CD4-positive, alpha-beta T cell treated with Interleukin-6 for 4 hours (primary cell): ENCODE data around the gene CAPZB.

Experiments
- DNase-seq: peaks from one replicate; pipeline ENCODE4 v3.0.0-alpha.2; 2020; ENCODE audit warnings: mixed read lengths

The CAPZB gene

GRCh38 chr1:19447550-19447949, 37.8 kb downstream of the CAPZB start:
- no peak for DNase-seq

DNA sequence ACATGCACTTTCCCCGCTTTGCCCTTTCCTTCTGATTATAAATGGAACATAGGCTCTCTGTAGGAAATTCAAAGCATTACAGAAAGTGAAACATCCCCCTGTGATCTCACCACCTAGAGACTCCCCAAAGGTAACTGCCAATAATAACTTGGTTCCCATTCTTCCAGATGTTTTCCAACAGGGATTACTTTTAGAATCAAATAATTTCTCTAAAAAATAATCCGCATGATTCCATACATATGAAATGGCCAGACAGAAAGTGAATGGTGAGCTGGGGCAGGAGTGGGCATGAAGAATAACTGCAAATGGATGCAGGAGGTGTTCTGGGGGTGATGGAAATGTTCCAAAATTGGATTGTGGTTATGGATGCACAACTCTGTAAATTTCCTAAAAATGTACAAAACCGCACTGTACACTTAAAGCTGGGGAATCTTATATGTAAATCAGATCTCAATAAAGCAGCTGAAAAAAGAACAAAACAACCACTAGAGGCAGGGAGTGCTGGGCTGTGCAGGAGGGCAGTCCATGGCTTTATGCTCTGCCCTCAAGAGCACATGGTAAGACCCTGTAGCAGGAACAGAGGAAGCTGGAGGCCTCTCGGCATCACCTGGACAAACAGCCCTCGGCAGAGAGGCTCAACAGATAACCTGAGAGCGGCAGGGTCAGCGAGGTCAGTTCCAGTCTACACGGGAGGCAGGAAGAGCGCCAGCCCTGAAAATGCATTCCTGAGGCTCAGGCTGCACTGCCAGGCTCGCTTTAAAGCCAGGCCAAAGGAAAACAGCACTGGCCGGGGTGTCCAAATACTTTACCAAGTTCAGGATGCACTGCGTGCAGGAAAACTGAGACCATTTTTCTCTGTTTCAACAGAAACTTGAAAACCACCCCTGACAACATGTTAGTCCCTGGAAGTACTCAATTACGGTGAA, 39.7 kb downstream of the CAPZB start:
- no peak for DNase-seq

GRCh38 chr1:19444296-19445021, 40.9 kb downstream of the CAPZB start:
- no peak for DNase-seq

DNA sequence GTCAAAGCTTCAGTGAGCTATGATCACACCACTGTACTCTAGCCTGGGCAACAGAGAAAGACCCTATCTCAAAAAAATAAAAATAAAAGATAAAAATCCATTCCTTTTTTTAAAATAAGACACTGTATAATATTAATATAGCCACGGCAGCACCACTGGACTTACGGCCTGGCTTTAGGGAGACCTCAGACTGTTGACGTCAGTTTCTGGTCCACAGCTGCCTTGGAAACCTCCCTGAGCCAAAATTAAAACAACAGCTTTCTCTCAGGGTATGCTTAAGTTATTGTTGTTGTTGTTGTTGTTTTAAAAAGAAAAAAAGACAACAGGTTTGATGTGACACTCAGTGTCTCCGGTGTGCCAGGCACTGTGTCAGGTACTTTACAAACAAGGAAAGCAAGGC, 42.0 kb downstream of the CAPZB start:
- no peak for DNase-seq

GRCh38 chr1:19442154-19443096, 42.9 kb downstream of the CAPZB start:
- DNase-seq: no peak

DNA sequence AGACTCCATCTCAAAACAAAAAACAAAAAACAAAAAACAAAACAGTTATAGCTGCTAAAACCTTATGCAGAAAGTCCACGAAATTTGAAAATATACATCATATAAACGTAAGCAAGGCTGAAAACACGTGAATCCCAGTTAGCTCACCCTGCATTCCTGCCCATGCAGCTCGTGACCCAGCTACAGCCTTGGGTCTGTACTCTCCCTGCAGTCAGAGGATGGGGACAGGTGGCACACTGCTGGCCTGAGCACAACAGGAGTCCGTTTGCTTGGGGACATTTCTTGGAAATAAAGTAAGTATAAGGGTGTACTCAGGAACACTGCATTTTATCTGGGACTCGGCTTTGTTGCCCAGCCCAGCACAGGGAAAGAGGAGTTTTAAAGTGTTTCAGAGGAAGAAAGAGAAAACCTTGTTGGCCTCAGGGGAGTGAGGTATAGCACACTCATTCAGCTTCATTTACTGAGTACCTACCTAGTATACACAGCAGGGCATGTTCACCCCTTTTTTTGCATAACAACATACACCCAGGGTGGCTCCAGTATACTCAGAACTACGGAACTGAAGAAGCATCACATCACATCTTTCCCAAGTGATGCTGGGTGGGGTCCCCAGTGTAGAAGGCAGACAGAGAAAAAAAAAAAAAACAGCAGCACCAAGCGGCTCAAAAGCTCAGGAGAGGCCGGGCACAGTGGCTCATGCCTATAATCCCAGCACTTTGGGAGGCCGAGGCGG, 44.1 kb downstream of the CAPZB start:
- DNase-seq: no peak

- peak; percentile 67 for DNase-seq
These were observed 45.7 kb downstream of the CAPZB start for GRCh38 chr1:19439464-19440171.

DNA sequence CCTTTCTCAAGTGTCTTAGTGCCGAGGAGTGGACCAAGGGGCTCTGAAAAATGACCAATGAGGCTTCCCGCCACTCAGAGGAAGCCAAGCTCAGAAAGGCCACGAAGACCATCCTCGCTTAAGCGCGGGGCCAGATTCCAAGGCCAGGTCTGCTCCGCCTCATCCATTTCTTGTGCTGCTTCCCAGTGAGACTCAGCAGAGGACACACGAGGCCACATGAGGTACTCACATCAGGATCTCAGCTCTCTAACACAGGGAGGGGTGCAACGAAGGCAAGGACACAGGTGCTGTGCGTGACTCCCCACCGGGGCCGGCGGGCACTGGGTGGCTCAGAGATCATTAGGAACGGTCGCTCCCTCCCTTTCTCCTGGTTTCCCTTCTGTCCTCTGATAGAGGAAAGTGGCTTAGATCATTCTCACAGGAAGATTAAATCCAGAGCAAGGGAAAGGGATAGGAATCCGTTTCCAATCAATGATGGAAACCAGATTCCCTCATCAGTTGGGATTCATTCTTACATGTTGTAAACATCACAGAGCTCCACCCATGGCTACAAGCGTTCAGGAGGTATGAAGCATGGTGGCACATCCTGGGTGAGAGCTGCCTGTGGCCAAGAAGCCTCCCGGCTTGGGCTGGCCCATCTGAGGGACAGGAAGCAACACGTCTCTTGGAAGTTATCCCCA, 46.7 kb downstream of the CAPZB start:
- DNase-seq: peak; percentile 12

GRCh38 chr1:19437891-19438294, 47.4 kb downstream of the CAPZB start:
- no peak for DNase-seq

DNA sequence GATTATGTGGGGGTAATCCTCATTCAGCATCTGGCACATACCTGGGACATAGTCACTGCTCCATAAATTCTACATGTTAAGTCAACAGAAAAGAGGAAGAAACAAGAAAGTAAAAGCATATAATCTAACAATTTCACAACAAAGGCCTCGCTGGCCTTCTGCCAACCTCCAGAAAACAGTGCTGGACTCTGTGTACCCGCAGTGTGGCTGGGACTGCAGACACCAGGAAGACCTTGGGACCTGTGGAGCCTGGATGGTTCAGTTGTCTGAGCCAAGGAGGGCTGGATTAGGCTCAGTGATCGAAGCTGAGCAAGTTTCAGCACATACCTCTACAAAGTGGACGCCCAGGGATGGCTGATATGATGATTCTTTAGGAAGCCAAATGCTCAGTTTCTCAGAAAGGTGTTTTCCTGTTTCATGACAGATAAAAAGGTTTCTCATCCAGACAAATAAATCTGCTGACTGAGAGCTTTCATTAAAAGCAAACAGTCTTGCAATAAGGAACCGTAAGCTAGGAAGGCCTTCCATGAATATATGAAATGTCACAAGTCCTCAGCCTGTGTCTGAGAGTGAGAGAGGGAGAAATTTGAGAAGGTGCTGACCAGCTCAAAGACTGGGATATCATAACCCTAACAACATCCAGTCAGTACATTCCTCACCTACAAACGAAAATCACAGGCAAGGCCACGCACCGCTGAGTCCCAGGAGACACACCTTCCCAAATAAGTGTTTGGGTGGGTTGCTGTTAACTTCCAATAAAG, 48.4 kb downstream of the CAPZB start:
- DNase-seq: peak; percentile 51

- no peak for DNase-seq
These were observed 49.4 kb downstream of the CAPZB start for GRCh38 chr1:19435851-19436455.

GRCh38 chr1:19435181-19435580, 50.2 kb downstream of the CAPZB start:
- no peak for DNase-seq

GRCh38 chr1:19433719-19433998, 51.7 kb downstream of the CAPZB start:
- no peak for DNase-seq

DNA sequence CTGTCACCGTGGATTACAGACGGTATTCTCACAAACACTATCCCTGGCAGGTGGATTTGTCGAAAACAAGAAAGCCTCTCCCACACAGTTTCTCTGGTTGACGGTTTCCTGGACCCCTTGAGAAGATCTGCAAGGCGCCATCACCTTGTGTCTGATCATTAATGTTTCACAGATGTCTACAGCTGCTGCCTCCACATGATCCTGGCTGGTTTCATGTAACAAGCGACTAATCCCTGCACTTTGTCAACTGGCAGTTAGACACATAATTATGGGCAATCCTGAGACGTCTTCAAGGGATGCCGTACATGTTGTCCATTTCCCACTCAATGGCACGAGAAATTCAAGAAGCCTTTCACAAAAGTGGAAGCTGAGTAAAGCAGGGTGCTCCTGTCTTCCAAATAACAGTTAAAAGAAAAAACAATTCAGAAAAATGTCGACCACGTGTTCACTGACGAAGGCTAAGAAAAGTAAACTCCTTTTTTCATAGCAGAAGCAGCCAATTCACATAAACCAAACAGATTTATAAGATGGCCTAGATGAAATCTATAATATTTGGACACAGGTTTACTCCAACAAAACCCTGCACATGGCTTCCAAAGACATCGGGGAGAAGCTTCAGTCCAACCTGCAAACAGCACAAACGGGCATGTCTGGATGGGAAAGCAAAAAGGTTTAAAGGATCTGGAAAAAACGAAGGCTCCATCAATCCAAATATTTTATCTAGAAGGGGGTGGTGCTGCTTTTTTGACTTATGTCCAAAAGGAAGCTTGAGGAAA, 52.2 kb downstream of the CAPZB start:
- no peak for DNase-seq

- no peak for DNase-seq
These were observed 54.9 kb downstream of the CAPZB start for GRCh38 chr1:19430121-19431068.

DNA sequence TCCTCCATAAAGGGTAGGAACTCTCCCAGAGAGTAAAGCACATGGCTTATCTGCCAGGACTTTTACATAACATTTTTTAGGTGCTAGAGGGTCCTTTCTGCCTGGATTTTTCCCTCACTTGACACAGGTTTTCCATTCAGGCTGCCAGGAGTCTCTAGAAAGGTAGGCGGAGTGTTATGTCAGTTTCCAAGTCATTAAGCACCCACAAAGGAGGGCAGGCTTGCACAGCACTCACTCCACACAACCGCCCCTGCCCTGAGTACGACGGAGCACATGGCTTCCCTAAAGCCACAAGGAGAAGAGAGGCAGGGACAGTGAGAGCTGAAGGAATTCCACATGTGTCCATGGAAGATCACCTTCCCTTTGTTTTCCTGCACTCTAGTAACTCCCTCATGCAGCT, 55.7 kb downstream of the CAPZB start:
- no peak for DNase-seq

GRCh38 chr1:19427087-19427781, 58.1 kb downstream of the CAPZB start:
- DNase-seq: no peak
